ENCODE data around the gene LIX1. TPM values are rescaled to one million over a fixed set of nuclear protein-coding genes. Genes with fewer than 3 reads are reported as not detected.

Gene LIX1
- total and polyA plus RNA-seq, 2 of the 13 experiments (the other 11 are each of a cell fraction or from before 2014, with no cell fraction given), result not detected

GRCh38 chr5:97133101-97133500 lies 9.3 kb downstream of the LIX1 start:
- ChIA-PET POLR2A (no interaction called here), CTCF (ENCODE audit: low intra/inter-chr PET ratio, low total read pairs) (no interaction called here)
- Histone ChIP-seq H3K79me2 (ENCODE audit: insufficient read depth, low read length) (no peaks in the 10 kb centered on the region), H3K9me3 (ENCODE audit: low read length) (no peaks in the 10 kb centered on the region), H3K27me3 (ENCODE audit: control insufficient read depth in 1 of 2, insufficient read depth in 2 of 2, low read length in 2 of 2) (no peaks in the 10 kb centered on the region; a peak in 1 of 5 replicates), H4K20me1 (ENCODE audit: insufficient read depth, low read length) (no peaks in the 10 kb centered on the region), H3K4me1 (ENCODE audit: insufficient read depth, low read length) (no peaks in the 10 kb centered on the region), H3K4me2 (ENCODE audit: low read depth, low read length) (no peak overlapping the region), H3K36me3 (replicated peaks in 1 of 2; ENCODE audit: control insufficient read depth in 1 of 2, insufficient read depth in 2 of 2, low read length in 2 of 2) (no peaks in the 10 kb centered on the region), H3K4me3 (replicated peaks in 1 of 3; ENCODE audit: insufficient read depth in 1 of 3, low read depth in 2 of 3, low read length in 3 of 3) (no peak overlapping the region), H3K27ac (ENCODE audit: extremely low read length, insufficient read depth, low read length) (no peak overlapping the region), H3K9ac (ENCODE audit: insufficient read depth, low read depth, low read length) (no peak overlapping the region), H2AFZ (ENCODE audit: low read length) (no peak overlapping the region)
- no peak for ATAC-seq
- FAIRE-seq, result no peak
- no peak for DNase-seq (ENCODE audit: low spot score)
- intact Hi-C loops (cut with micrococcal nuclease; ENCODE audit: unreplicated experiment), result no loop called here
- TF ChIP-seq YEATS4 (CRISPR knock-in tag; IDR thresholded peaks at IDR 0.05; ENCODE audit: borderline replicate concordance), result no peak
- TF ChIP-seq BORCS8-MEF2B (CRISPR knock-in tag; IDR thresholded peaks at IDR 0.05), result no peak
- TF ChIP-seq, protein P1, sequence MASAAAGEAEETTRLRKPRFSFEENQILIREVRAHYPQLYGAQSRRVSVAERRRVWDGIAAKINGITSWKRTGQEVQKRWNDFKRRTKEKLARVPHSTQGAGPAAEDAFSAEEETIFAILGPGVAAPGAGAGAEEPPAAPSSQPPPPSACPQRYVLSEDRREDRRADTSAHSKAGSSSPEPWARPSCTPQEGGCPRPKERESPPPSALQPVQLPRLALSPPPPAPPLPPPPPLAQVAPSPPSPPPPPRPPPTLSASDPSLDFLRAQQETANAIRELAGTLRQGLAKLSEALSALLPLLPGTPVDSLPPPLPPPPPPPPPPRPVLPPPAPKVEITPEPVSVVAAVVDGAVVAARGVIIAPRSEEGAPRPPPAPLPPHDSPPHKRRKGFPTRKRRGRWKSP (CRISPR knock-in tag; IDR thresholded peaks at IDR 0.05), result no peak
- no peak for TF ChIP-seq SOX6 (IDR thresholded peaks at IDR 0.05)
- TF ChIP-seq SOX6 (CRISPR knock-in tag; IDR thresholded peaks at IDR 0.05), result no peak
- no peak for TF ChIP-seq ZNF383 (CRISPR knock-in tag; IDR thresholded peaks at IDR 0.05; ENCODE audit: borderline replicate concordance)
- no peak for TF ChIP-seq ZFP90 (CRISPR knock-in tag; IDR thresholded peaks at IDR 0.05; ENCODE audit: borderline replicate concordance)
- TF ChIP-seq PHF8 (CRISPR knock-in tag; IDR thresholded peaks at IDR 0.05), result no peak
- no peak for TF ChIP-seq TOPORS (CRISPR knock-in tag; IDR thresholded peaks at IDR 0.05)
- no peak for TF ChIP-seq ZNF709 (CRISPR knock-in tag; IDR thresholded peaks at IDR 0.05)
- TF ChIP-seq ZBTB7A (CRISPR knock-in tag; IDR thresholded peaks at IDR 0.05), result no peak
- TF ChIP-seq NFIB (CRISPR knock-in tag; IDR thresholded peaks at IDR 0.05; ENCODE audit: borderline replicate concordance), result no peak
- in situ Hi-C loops (cut with HindIII; ENCODE audit: extremely low pct_ligation_motif_present, low pct_unique_long_range_greater_than_20kb), result no loop called here
- BruUV-seq (replicated peaks), result no TSS peak
